RCC 7860 (cell line): ENCODE data around the gene XAF1.
"Not testable (repeated sequence)": the region's sequence is repeated elsewhere in the genome, so short reads cannot be mapped to it uniquely, and the experiment has no call there.

ENCODE experiments used
- DNase-seq: peaks from one replicate; pipeline ENCODE4 v3.0.0-alpha.2; 2015; ENCODE audit warnings: low spot score
- FAIRE-seq: peaks from 2 replicates; lab custom pipeline; 2012; peaks lifted over from hg19 to GRCh38; lab: Jason Lieb, UNC

XAF1 gene

DNA sequence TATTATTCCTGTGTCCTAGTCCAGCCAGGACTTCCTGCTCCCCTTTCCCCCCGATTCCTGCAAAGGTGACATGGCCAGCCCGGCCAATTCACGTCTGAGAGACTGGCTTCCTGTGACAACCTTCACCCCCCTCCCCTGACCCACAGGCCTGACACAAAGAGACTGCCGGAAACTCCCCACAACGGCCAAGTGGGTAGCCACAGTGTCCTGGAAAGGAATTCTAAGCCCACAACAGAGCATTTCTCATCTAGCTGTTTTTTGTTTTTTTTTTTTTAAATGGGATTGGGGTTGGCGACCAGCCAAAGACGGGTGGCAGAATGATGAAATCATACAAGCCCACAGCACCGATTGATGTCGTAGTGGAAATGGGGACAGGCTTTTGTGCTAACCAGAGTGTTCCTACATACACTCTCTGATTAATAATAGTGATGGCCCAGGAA is 2.8 kb upstream of the XAF1 start:
- FAIRE-seq (peak; percentile 86), DNase-seq (peak; percentile 93)

DNA sequence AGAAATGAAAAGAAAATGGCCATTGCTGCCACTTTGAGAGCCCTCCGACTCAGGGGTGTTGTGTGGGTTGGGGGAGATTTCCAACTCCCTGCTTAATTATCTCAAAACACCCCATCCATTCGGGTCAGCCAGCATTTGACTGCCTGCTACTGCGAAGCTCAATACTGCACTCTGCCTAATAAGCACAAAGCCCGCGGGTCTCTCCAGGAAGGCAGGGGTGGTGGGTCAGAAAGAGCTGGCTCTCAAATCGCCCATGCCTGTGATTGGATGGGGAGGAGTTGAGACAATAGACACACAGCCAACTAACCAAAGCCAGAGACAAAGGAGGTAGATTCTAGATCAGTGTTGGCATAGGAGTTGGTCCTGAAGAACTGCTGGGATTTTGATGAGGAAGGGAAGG is 2.3 kb upstream of the XAF1 start:
- no peak for DNase-seq
- no peak for FAIRE-seq

DNA sequence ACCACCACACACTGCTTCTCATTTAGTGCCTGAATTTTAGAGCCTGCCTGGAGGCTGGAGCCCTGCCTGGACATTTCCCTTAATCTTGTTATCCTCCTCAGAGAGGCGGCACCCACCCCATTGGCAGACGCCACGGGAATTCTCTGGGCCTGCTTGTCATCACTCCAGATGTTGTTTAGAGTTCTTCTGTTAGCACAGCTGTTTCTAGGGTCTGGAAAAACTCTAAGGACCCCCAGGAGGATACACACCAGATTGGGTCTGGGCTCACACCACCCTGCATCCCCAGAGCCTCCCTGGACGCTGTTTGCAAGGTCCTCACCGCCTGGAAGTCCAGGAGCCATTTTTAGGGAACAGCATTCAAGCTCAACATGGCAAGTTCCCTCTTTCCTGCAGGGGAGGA is 565 bp upstream of the XAF1 start:
- FAIRE-seq = no peak
- no peak for DNase-seq

DNA sequence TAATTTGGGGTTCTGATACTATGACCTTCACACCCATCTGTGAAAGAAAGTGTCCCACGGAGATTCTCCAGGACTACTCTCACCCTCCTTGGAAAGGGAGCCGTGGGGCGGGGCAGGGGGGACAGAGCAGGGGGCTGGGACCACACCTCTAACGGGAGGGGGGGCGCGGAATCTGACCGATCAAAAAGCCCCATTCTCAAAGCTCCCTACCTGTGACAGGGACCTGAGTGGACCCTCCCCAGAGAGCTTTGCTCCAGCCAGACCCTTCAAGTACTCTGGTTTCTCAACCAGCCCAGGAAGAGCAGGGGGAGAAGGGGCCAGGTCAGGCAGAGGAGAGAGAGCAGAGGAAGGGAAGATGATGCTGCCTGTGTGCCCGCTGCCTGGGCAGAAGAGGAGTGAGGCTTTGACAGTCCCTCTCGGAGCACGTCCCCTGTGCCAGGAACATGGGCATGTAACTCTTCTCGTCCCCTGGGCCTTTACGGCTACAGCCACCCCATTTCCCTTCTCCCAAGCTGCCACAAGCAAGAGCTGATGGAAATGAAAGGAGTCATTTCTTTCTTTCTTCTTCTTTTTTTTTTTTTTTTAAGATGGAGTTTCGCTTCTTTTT is 682 bp downstream of the XAF1 start:
- DNase-seq = no peak
- no peak for FAIRE-seq

DNA sequence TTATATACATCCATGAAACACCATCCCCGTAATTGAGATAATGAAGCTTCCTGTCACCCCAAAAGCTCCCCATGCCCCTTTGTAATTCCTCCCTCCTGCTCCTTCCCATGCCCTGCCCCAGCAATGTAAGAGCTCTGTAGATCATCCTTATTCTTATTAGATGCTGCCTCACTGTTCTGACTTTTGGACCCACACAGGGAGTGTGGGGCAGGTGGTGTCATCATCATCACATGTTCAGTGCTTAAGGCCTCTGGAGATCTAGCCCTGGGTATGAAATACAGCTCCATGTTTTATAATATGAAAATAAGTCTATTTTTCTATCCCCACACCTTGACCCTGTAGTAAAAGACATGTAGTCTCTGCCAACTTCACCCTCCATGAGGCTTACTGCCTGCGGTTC is 1.9 kb downstream of the XAF1 start:
- DNase-seq = no peak
- no peak for FAIRE-seq

DNA sequence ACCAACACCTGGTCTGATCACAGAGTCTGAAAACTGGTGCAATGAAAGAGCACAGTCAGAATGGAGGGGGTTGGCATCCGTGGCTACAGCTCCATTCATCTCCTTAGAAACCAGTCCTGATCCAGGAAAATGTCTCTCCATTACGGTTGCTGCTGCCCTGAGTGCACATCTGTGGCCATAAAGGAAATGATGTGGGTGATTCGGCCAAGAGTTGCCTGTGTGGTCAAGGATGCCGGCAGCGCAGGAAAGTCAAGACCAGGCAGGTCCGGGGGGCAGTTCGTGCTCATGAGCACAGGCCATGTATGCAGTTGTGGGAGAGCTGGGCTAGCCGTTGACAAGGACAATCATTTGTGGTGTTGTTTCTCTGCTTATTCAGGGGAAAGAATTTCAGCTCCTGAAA is 5.9 kb downstream of the XAF1 start:
- no peak for DNase-seq
- no peak for FAIRE-seq

DNA sequence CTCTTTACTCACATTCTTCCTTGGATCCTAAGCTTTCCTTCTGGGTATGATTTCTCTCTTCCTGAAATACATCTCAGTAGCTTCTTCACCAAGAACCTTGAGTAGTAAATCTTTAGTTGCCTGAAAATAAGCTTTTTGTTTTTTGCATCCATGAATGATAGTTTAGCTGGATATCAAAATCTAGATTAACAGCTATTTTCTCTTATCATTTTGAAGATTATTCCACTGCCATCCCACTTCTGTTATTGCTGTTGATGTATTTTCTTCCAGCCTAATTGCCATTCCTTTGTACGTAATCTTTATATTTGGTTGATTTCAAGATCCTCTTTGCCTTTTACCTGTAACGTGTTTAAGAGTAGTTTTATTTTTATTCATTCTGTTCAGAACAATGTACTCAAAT is 12.6 kb downstream of the XAF1 start:
- DNase-seq (no peak), FAIRE-seq (no peak)

DNA sequence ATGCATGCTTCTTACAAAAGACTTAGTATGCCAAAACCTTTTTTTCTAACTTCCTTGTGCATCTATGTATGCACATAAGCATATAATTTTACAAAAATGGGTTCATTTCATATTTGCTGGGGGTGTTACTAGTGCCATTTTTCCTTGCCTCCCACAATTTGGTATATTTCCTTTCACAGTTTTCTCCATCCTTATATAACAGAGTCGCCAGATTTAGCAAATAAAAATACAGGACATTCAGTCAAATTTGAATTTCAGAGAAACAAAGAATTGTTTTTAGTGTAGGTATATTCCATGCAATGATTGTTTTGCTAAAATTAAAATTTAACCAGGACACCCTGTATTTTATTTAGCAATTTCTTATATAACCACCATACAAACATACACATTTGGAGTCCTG is 16.2 kb downstream of the XAF1 start:
- FAIRE-seq (no peak), DNase-seq (no peak)

DNA sequence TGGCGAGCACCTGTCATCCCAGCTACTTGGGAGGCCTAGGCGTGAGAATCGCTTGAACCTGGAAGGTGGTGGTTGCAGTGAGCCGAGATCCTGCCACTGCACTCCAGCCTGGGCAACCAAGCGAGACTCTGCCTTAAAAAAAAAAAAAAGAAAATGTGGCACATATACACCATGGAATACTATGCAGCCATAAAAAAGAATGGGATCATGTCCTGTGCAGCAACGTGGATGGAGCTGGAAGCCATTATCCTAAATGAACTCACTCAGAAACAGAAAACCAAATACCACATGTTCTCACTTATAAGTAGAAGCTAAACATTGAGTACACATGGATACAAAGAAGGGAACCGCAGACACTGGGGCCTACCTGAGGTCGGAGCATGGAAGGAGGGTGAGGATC is 19.1 kb downstream of the XAF1 start:
- DNase-seq, FAIRE-seq: not testable (repeated sequence)

DNA sequence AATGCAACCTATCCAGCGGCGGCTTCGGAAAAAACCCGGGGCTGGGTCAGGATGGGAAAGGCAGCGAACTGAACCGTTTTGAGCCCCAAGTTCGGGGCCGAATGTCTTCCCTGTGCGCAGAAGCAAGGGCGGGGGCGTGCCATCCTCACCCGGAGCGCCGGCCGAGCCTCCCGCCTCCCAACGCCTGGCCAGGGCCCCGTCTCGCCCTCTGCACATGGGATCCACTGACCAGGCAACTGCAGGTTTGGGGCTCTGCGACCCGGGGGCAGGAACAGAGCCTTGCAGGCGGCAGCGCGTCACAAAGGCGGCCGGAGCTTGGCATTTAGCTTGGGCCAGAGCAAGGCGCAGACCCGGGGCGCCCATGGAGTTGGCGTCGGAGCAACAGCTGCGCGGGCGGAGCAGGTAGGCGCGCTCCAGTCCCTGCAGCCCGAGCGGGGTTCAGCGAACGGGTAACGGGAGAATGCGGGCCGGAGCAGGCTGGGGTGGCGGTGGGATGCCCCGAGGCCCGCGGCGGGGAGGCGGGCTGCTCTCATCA is 20.1 kb downstream of the XAF1 start, which contains the start of gene FBXO39:
Gene FBXO39, plus strand, starts transcription at position 345 of the 535 bp plus-strand sequence. CDS start 3,654 bp downstream, outside the sequence.
- no peak for DNase-seq
- no peak for FAIRE-seq

DNA sequence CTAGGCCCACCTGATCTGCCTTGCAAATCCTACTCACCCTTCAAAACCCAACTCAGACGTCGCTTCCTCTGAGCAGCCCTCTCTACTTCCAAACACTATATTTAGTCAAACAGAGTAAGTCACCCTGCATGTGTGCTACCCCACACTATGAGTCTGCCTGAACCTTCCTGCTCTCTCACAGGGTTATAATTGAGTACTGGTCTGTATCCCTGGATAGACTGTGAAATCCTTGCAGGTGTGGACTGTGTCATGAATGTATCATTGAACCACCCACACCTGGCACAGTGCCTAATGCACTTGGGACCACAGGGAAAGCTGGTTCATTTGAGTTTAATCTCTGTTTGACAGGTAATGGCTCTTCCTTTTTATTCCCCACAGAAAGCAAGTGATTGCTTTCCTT is 23.6 kb downstream of the XAF1 start:
- DNase-seq (no peak), FAIRE-seq (no peak)

DNA sequence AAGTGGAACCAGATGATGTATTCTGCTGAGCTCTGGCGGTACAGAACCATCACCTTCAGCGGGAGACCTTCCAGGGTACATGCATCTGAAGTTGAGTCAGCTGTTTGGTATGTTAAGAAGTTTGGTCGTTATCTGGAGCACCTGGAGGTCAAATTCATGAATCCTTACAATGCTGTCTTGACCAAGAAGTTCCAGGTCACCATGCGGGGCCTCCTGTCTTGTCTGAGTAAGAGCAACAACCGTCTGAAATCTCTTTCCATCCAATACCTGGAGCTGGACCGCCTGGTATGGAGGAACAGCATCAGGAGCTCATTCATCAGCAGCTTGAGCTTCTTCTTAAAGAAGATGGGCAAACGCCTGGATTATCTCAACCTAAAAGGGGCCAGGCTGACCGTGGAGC is 24.2 kb downstream of the XAF1 start:
- DNase-seq (peak; percentile 27), FAIRE-seq (no peak)

DNA sequence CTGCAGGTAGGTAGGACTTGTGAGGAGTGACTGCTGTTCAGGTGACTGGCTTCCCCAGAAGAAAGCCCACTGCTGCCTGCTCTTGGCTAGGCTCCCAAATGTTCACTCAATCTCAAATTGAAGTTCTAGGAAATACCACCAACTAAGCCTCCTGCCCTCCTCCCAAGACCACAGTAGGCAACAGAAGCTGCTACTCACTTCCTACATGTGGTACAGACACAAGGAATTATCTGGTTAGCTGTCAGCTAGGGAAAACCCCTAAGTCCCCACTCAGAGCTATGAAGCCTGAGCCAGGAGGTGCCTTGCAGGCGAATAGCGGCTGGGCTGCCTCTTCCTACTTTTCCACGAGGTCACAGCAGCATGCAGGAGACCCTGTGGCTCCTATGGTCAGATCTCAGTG is 25.0 kb downstream of the XAF1 start:
- DNase-seq (peak; percentile 31), FAIRE-seq (no peak)

DNA sequence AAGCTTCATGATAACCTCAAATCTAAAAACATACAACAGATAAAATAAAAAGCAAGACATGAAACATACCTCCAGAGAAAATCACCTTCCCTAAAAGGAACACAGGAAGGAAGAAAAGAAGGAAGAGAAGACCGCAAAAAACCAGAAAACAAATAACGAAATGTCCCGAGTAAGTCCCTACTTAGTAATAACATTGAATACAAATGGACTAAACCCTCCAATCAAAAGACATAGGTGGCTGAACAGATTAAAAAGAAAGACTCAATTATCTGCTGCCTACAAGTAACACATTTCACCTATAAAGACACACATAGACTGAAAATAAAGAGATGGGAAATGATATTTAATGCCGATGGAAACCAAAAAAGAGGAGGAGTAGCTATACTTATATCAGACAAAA is 26.4 kb downstream of the XAF1 start:
- FAIRE-seq = no peak
- no peak for DNase-seq

DNA sequence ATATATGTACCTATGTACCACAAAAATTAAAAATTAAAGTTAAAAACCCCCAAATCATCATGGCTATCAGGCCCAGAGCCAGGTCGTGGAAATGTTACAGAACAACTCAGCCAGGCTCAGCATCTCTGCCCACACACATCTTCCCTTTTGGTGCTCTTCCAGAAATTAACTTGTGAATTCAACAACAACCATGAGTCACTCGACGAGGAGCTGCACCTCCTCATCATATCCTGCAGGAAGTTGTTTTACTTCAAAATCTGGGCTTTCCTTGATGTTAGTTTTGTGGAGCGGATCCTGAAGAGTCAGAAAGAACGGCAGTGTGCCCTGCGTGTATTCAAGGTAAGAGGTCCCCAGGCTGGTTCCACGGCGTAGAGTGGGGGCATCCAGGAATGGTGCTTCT is 30.8 kb downstream of the XAF1 start:
- FAIRE-seq (no peak), DNase-seq (peak; percentile 24)

DNA sequence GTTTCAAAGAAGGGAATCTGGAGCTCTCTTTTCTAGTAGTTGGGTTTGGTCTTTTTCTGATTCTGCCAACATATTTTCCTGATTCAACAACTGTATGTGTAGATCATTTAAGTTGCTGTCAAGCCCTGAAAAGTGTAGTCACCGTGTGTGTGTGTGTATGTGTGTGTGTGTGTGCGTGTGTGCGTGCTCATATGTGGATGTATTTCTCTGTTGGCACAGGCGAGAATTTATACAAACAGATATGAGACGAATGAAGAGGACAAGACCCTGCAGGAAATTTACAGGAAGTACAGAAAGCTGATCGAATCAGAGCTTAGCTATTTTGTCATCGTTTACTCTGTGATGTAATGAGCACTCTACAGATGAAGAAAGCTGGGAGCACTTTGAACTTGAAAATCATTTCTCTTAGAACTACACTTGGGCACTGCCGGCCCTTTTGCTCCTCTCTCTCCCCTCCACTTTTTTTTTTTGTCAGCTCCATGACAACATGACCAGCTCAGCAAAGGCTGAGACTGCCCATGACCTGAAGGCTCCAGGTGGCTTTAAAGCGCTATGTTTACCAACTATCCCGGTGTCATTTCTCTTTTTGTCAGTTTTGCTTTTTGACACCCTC is 31.3 kb downstream of the XAF1 start:
- no peak for DNase-seq
- FAIRE-seq = no peak

DNA sequence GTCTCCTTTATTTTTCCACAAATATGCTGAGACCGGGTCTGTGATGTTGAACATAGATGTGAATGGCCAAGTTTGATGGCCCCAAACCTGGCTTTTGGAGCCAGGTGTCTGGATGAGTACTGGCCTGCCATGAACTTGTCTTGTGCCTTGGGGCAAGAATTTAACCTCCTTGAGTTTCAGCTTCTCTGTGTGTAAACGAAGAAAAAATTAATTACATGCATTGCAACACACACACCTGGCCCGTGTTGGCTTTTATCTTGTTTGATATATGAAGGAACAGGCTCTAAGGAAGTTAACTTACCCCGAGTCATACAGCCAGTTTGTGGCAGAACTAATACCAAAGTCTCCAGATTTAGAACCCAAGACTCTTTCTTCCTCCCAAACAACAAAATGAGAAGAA is 33.3 kb downstream of the XAF1 start:
- FAIRE-seq (no peak), DNase-seq (no peak)

DNA sequence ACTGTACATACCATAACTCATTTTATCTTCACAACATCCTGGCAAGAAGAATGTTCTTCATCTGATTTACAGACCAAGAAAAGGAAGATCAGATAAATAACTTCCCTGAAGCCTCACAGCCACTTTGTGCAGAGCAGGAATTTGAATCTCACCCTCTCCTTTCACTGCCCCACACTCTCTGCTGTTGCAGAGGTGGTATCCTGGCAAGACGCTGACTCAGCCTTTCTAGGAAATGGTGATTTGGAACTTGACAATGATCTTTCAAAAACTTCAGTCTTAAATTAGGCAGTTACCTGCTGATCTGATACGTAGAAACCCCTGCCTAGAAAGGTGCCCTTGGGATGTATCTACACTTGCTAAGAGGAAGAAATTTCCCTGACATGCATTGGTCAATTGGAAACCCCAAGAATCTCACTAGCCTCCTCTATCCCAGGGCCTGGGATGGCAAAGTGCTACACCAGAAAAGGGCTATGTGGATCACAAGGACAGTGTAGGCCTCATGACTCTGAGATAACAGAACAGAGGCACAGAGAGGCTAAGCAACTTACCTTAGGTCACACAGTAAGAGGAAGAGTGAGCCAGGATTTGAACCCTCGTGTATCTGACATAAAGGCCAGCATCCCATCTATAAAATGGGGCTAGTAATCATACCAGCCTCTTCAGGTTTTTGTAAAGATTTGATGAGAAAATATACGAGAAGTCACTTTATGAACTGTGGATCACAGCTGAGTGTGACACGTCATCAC is 38.1 kb downstream of the XAF1 start:
- FAIRE-seq = no peak

DNA sequence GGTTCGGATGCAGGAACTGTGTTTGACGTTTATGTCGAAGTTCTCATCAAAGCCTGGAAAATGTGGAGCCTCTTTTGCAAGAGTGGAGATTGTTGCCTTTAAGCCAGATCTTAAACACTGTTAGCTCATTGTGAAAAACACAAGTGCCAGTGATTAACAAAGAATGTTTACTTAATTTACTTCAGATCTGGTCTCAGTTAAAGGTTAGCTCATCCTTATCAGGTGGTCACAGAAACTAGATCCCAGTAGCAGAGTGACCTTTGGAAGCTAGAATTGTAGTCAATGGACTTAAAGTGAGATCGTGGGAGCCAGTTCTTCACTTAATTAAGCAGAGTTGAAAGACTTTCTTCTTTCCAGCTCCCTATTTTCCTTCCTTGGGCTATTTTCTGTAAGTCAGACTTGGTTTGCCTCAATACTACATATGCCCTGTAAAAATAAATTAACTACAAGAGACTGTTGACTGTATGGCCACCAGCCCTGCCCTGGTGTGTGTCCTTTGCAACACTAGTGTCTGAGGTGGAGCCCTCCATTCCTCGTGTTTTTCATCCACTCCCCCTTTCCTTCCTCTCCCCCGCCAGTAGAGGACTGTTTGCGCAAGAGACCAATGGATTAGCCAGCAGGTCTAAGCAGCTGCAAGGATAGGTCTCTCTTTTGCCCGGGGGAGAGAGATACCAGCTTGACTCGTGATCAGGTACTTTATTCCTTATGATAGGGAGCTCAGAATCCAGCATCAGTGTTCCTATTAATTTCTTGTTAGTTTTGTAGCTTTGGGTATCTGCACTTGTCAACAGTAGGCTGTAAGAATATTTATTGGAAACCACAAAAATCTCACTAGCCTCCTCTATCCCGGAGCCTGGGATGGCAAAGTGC is 40.4 kb downstream of the XAF1 start:
- DNase-seq (no peak), FAIRE-seq (no peak)

More for the DNA sequence above, 38.1 kb downstream of the XAF1 start:
- no peak for DNase-seq

DNA sequence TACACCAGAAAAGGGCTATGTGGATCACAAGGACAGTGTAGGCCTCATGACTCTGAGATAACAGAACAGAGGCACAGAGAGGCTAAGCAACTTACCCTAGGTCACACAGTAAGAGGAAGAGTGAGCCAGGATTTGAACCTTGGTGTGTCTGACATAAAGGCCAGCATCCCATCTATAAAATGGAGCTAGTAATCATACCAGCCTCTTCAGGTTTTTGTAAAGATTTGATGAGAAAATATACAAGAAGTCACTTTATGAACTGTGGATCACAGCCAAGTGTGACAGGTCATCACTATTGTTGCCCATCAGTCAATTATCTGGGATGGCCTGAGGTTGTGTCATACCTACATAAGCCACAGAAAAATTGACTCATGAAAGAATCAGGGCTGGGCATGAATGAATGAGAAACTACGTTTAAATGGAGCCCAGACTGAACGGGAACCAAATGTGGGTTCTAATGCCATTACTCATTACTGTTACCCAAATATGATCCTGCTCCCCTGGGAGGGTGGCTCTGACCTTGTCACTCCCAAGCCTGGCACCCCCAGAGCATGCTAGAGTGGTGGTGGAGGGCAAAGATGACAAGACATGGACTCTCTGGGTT is 41.1 kb downstream of the XAF1 start:
- FAIRE-seq (peak; percentile 88), DNase-seq (peak; percentile 54)
